ENCODE measurements around the gene ZNF75A.

Gene ZNF75A

GRCh38 chr16:3285131-3285530 lies 20.2 kb upstream of the ZNF75A start:
- CTCF ChIA-PET, result interaction anchor here (0.5 kb wide), 1 partner anchor 102 kb away, joined by 3 read pairs; no protein-coding TSS in a partner anchor
- no peak for TF ChIP-seq CTCF (conservative IDR thresholded peaks at IDR 0.05; ENCODE audit: low read depth)
- POLR2A ChIA-PET (ENCODE audit: low non-redundant PET), result no interaction called here
- no peak overlapping the region for H3K27ac ChIP-seq
- DNase-seq (ENCODE audit: low spot score), result no peak

- ChIA-PET POLR2A (ENCODE audit: low non-redundant PET) (no interaction called here), CTCF (no interaction called here)
- no peak overlapping the region for H3K27ac ChIP-seq
- no peak for TF ChIP-seq CTCF (conservative IDR thresholded peaks at IDR 0.05; ENCODE audit: low read depth)
- DNase-seq (ENCODE audit: low spot score), result no peak
Measured at GRCh38 chr16:3289998-3290673, 15.2 kb upstream of the ZNF75A start.

DNA sequence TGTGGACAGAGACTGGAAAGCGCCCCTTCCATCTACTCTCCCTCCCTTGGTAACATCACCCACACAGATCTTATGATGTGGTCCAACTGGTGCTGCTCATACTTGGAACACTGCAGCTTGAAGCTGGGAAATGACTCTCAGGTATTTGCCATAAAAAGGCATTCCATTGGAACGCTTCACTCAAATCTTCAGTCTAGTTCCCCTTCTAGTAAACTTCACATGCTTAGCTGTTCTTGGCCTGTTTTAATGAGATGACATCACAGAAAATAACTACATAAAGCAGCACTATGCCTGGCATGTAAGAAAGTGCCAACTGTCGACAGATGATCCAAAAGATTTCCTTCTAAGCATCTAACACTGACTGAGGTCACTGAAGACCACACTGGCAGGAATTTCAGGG lies 12.7 kb upstream of the ZNF75A start:
- CTCF ChIA-PET, result no interaction called here
- H3K27ac ChIP-seq, result no peak overlapping the region
- POLR2A ChIA-PET (ENCODE audit: low non-redundant PET), result no interaction called here
- no peak for DNase-seq (ENCODE audit: low spot score)
- TF ChIP-seq CTCF (conservative IDR thresholded peaks at IDR 0.05; ENCODE audit: low read depth), result no peak

- POLR2A ChIA-PET (ENCODE audit: low non-redundant PET), result no interaction called here
- CTCF ChIA-PET, result interaction anchor here (0.6 kb wide), 1 partner anchor 121 kb away, joined by 3 read pairs; no protein-coding TSS in a partner anchor
- H3K27ac ChIP-seq, result no peak overlapping the region
- no peak for TF ChIP-seq CTCF (conservative IDR thresholded peaks at IDR 0.05; ENCODE audit: low read depth)
- no peak for DNase-seq (ENCODE audit: low spot score)
Measured at GRCh38 chr16:3295209-3295608, 10.1 kb upstream of the ZNF75A start.

DNA sequence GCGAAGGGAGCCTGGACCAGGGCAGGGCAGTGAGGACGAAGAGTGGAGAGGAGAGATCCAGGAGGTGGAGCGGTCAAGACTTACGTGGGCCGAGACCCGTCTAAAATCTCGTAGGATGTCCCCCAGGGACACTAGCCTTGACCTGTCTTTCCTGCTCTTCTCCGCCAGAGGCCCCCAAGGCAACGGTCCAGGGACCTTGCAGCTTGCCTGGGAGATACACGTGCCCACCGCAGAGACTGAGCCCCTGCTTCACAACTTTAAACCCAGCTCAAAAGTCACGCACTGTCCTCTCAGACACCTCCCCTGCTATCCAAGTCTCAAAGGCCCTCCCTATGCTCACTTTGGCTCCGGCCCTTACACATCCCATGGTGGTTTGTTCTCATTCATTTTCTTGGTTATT lies 9.5 kb upstream of the ZNF75A start:
- POLR2A ChIA-PET (ENCODE audit: low non-redundant PET), result no interaction called here
- DNase-seq (ENCODE audit: low spot score), result no peak
- H3K27ac ChIP-seq, result no peak overlapping the region
- TF ChIP-seq CTCF (conservative IDR thresholded peaks at IDR 0.05; ENCODE audit: low read depth), result no peak
- CTCF ChIA-PET, result interaction anchor here (0.6 kb wide), 1 partner anchor 120 kb away, joined by 3 read pairs; no protein-coding TSS in a partner anchor

DNA sequence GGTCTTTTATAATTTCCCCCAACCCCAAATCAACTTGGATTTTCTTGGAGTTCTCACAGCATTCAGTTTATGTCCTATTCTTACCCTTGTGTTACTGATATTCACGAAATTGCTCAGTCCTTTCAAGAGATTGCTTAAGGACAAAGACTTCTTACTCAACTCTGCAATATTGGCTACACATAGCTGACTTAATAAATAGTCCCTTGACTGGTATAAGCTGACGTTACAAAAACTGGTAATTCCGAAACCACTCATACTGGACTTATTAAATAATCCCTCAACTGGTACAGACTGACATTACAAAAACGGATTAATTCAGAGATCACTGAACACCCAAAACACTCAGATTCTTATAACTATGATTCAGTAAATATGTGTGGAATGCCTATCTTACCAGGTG lies 927 bp upstream of the ZNF75A start:
- ChIA-PET CTCF (no interaction called here), POLR2A (ENCODE audit: low non-redundant PET) (interaction anchor here (1.0 kb wide), 1 partner anchor 21 kb away, joined by 3 read pairs; the partner anchor contains the start of gene ZNF263)
- TF ChIP-seq CTCF (conservative IDR thresholded peaks at IDR 0.05; ENCODE audit: low read depth), result no peak
- DNase-seq (ENCODE audit: low spot score), result no peak
- no peak overlapping the region for H3K27ac ChIP-seq

Data from RWPE1 (cell line).